ENCODE results near the gene IGF2BP2.
"Not testable (repeated sequence)": the region's sequence is repeated elsewhere in the genome, so short reads cannot be mapped to it uniquely, and the experiment has no call there.

The IGF2BP2 gene

DNA sequence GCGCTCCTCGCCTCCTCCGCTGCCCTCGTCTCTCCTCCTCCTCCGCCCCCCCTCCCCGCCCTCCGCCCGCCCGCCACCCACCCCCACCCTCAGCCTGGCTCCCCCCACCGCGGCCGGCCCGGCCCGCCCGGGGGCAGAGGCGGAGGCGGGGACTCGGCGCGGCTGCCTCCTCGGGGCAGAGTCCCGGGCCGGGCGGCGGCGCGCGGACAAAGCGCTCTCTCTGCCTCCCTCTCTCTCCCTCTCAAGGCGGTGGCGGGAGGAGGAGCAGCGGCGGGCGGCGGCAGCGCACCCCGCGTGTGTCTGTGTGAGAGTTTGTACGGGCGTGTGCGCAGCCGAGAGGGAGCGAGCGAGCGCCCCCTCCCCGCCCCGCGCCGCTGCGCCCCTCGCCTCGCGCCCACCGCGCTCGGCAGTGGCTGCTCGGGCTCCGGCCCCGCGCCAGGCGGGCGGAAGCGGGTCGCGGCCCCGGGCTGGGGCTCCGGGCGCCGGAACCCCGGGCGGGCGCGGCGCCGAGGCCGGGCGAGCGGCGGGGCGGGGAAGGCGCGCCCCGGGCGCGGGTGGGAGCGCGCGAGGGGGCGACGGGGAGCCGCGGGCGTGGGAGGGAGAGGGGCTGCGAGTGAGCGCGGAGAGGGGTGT is at the start of gene IGF2BP2:
TSS of gene IGF2BP2 (minus strand) at position 37 of the 633 bp plus-strand sequence. CDS start 82 bp downstream, outside the sequence.
- FAIRE-seq: no peak

DNA sequence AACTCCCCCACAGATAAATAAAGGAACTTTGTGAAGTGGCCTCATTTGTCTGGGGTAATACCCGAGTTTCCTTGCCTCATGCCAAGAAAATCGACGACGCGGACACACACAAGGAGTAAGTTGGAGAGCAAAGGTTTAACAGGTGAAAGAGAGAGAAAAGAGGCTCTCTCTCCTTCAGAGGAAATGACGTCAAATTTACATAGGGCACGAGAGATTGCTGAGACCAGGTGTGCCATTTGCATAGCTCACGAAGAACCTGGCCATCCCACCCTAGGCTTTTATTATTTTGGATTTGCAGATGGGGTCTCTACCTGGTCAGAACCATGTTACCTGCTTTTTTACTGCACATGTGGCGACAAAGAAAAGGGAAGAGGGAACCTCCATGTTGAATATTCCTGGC is 49.3 kb upstream of the IGF2BP2 start:
- FAIRE-seq: no peak

DNA sequence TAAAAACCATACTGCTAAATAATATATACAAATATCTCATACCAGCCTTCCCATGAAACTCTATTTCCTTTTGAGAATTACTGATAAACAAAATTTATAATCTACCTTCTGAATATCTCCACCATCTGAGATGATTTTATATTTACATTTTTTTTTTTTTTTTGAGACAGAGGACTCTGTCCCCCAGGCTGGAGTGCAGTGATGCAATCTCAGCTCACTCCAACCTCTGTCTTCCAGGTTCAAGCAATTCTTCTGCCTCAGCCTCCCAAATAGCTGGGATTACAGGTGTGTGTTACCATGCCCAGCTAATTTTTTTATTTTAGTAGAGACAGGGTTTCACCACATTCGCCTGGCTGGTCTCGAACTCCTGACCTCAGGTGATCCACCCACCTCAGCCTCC is 42.8 kb upstream of the IGF2BP2 start:
- FAIRE-seq: no peak

DNA sequence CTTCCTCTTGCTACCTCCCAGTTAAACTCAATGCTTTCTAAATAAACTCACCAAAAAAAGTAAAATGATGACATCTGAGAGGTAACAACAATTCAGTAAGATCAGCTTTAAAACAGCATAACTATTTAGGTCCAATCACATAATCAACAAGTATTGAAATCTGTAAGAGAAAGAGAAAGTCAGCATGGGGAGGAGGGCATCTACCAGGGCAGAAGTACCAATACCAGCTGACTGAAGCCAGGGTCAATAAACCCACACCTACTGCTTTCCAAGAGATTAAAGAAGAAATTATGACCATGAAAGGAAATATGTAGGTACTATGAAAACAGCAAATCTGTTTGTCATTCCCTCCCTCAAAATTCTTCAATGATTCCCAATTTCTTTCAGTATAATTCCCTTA is 42.2 kb upstream of the IGF2BP2 start:
- FAIRE-seq: no peak

DNA sequence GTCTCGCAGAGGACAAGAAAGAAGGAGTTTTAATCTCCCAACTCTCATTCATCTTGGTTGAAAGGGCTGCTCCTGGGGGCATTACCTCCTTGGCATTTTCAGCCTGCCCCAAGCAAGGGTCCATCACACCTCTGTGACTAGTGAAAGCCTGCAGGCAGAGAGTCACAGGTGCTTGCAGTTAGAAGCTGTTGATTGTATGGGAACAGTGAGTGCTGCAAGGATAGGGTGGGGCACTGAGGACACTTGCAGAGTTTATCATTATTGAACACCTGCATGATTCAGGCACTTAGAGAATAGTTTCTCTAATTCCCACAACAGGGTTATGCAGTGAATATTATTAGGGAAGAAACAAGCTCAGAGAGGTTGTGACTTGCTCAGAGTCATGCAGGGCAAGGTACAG is 41.7 kb upstream of the IGF2BP2 start:
- no peak for FAIRE-seq

GRCh38 chr3:185865247-185865646 is 40.4 kb upstream of the IGF2BP2 start:
- FAIRE-seq: no peak

- no peak for FAIRE-seq
Observed at GRCh38 chr3:185864767-185865166, 39.9 kb upstream of the IGF2BP2 start.

GRCh38 chr3:185862920-185863319 is 38.1 kb upstream of the IGF2BP2 start:
- no peak for FAIRE-seq

DNA sequence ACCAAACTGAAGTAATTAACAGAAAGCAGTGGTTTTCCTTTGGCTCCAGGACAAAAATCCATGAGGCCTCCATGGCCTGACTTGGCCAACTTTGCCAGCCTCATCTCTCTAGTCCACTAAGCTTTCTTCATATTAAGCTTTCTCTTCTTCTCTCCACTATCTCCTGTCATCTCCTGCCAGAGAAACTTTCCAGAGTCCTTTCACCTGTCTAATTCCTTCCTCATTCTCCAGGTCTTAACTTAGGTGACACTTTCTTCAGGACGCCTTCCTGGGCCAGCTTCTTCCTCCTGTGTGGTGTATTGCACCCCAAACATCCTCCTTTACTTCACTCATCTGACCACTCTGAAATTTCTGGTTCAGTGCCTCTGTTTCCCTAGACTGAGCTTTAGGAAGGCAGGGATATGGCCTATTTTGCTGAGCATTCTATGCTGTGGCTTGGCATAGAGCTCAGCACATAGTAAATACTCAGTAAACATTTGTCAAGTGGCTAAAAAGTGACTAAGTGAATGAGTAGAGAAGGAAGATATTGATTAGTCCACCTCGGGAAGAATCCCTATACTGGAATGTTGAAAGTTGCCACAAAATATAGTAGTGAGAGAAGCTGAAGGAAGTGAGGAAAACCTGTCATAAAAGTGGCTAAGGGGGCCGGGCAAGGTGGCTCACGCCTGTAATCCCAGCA is 34.6 kb upstream of the IGF2BP2 start:
- FAIRE-seq: no peak

GRCh38 chr3:185858502-185859225 is 33.8 kb upstream of the IGF2BP2 start:
- no peak for FAIRE-seq

GRCh38 chr3:185857208-185857607 is 32.4 kb upstream of the IGF2BP2 start:
- no peak for FAIRE-seq

DNA sequence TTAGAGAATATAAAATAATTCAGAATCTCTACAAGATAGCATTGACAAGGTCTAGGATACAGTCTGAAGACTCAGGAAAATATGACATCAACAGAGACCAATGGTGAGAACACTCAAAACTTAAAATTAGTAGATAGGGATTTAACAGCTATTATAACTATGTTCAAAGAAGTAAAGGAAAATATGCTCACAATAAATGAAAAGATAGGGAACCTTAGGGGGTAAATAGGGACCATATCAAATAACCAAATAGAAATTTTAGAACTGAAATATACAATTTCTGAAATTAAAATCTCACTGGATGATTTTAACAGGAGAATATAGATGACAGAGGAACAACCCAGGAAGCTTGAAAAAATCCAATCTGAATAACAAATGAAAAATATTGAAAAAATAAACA is 31.8 kb upstream of the IGF2BP2 start:
- no peak for FAIRE-seq

GRCh38 chr3:185853771-185854170 is 28.9 kb upstream of the IGF2BP2 start:
- FAIRE-seq: not testable (repeated sequence)

- FAIRE-seq: no peak
Observed at GRCh38 chr3:185852635-185853034, 27.8 kb upstream of the IGF2BP2 start.

DNA sequence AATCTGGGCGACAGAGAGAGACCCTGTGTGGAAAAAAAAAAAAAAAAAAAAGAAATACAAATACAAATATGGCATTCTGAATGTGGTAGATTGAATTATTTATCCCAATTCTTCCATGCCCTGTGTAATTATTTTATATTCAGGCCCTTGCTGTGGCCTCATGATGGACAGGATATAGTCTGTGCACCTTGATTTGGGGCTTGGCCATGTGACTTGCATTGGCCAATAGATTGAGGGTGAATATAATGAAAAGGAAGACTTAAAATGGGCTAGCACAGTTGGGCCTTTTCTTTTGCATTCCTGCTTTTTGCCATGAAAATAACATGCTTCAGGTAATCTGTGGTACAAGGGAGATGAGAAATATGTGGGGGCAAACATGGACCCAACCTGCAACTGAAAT is 27.1 kb upstream of the IGF2BP2 start:
- no peak for FAIRE-seq

DNA sequence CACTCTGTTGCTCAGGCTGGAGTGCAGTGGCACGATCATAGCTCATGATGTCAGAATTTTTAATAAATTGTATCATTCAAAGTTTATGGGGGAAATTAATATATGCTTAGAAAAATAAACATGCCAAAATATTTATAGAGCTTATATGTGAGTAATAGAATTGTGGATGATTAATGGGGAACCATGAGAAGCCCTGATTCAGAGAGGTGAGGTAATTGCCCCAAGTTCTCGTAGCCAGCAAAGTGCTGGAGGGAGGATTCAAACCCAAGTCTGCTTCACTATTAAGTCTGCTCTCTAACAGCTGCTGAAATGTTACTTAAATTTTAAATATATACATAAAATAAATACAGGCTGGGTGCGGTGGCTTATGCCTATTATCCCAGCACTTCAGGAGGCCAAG is 26.2 kb upstream of the IGF2BP2 start:
- no peak for FAIRE-seq

GRCh38 chr3:185847506-185847905 is 22.7 kb upstream of the IGF2BP2 start:
- no peak for FAIRE-seq

GRCh38 chr3:185846037-185846436 is 21.2 kb upstream of the IGF2BP2 start:
- no peak for FAIRE-seq

GRCh38 chr3:185844051-185844450 is 19.2 kb upstream of the IGF2BP2 start:
- no peak for FAIRE-seq

- no peak for FAIRE-seq
Observed at GRCh38 chr3:185843635-185844034, 18.8 kb upstream of the IGF2BP2 start.

DNA sequence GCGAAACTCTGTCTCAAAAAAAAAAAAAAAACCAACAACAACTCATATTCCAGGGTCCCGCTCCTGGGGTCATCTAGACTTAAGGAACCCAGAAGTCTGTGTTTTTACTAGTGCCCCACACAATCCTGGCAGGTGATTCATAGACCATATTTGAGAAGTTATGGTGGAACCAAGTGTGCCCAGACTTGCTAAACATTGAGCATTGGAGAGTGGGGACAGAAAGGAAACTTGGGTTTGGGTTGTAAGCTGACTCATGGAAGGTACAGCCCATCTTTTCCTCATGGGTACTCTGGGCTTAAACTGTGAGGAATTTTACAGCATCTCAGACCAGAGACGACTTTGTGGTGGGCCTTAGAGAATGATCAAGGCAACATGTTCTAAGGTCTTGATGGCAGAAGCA is 18.3 kb upstream of the IGF2BP2 start:
- FAIRE-seq: no peak

- FAIRE-seq: no peak
Observed at GRCh38 chr3:185842241-185842640, 17.4 kb upstream of the IGF2BP2 start.

DNA sequence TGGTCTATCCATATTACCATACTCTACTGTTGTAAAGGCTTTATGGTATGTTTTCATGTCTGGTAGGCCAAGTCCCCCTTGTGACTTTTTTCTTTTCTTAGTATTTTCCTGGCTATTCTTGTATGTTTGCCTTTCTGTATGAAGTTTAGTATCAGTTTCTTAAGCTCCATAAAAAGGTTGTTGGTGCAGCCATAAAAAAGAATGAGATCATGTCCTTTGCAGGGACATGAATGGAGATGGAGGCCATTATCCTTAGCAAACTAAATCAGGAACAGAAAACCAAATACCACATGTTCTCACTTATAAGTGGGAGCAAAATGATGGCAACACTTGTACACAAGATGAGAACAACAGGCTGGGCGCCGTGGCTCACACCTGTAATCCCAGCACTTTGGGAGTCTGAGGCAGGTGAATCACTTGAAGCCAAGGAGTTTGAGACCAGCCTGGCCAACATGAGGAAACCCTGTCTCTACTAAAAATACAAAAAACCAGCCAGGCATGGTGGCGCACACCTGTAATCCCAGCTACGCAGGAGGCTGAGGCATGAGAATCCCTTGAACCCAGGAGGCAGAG is 13.7 kb upstream of the IGF2BP2 start:
- not testable (repeated sequence) for FAIRE-seq

DNA sequence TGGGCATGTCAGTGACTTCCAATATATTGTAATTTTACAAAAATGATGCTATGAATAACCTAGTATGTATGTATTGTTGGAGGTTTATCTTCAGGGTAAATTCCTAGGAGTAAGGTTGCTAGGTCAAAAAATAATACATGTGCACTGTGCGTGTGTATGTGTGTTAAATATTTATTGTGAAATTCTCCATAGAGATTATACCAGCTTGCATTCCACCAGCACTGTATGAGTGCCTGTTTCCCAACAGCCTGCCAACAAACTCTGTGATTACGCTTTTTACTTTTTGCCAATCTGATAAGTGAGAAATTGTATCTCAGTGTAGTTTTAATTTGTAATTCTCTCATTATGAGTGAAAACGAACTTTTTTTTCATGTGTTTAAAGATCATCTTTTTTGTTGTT is 12.6 kb upstream of the IGF2BP2 start:
- no peak for FAIRE-seq
